IPS-20b (cell line): Measurements from ENCODE around the gene CCDC40.

Experiments used
- H3K27ac ChIP-seq: one replicate; pipeline ENCODE4 v1.5.1; 2013; ENCODE audit warnings: low read length
- H3K27me3 ChIP-seq: 2 replicates; pipeline ENCODE4 v1.6.1; 2013; ENCODE audit warnings: mild to moderate bottlenecking, low read length, inconsistent platforms; ENCODE audit not compliant: insufficient read depth
- H3K36me3 ChIP-seq: 2 replicates; pipeline ENCODE4 v1.6.1; 2013; ENCODE audit warnings: low read depth, mild to moderate bottlenecking, inconsistent platforms, low read length, moderate library complexity; ENCODE audit not compliant: insufficient read depth
- H3K4me1 ChIP-seq: 2 replicates; pipeline ENCODE4 v1.6.1; 2013; ENCODE audit warnings: mild to moderate bottlenecking, control low read depth, inconsistent platforms, low read length, moderate library complexity; ENCODE audit not compliant: insufficient read depth
- H3K4me3 ChIP-seq: 2 replicates; pipeline ENCODE4 v1.5.1; 2013; ENCODE audit warnings: mild to moderate bottlenecking, low read length, inconsistent platforms
- H3K9ac ChIP-seq: 2 replicates; pipeline ENCODE4 v1.6.1; 2013; ENCODE audit warnings: low read depth, mild to moderate bottlenecking, inconsistent platforms, low read length, moderate library complexity
- H3K9me3 ChIP-seq: 2 replicates; pipeline ENCODE4 v1.6.1; 2013; ENCODE audit warnings: mild to moderate bottlenecking, low read depth, low read length, inconsistent platforms; ENCODE audit not compliant: insufficient read depth

Gene CCDC40

DNA sequence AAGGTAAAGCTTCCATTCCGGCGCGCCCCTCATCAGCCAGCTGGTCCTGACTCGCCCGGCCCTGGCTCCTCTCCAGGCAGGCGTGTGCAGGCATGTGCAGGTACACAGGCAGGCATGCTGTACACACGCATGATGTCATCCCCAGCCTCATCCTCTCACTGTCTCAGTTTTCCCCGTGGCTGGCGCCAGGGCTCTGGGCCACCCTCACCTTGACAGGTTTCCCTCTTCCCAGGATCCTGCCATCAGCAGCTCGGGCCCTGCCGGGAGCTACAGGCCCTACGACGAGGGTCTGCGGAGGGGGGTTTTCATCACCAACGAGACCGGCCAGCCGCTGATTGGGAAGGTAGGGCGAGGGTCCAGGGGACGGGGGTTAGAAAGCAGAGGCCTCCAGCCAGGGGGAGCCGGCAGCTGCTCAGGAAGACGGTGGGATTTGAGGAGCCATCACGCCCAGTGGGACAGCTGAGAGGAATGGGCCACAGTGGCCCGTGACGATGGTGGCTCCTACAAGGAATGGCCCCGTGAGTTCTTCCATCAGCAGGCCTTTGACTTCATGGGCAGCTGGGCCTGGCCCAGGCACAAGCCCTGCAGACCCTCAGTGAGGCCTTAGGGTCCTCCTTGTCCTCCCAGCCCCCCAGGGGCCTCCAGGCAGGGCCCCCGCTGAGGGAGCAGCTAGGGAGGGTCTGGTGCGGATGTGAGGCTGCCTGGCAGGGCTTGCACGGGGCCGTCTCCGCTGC, 73.4 kb downstream of the CCDC40 start:
- 0 out of 2 replicates have a peak, but pooled peaks cover 3% of the 10 kb centered on the region for H3K36me3 ChIP-seq
- no peaks in the 10 kb centered on the region for H3K9me3 ChIP-seq
- H3K27ac ChIP-seq: no peak overlapping the region
- no peak overlapping the region for H3K9ac ChIP-seq
- H3K4me3 ChIP-seq: no peak overlapping the region
- H3K4me1 ChIP-seq: peaks cover 7% of the 10 kb centered on the region; the same call in 1 of the 2 replicates
- H3K27me3 ChIP-seq: no peaks in the 10 kb centered on the region

DNA sequence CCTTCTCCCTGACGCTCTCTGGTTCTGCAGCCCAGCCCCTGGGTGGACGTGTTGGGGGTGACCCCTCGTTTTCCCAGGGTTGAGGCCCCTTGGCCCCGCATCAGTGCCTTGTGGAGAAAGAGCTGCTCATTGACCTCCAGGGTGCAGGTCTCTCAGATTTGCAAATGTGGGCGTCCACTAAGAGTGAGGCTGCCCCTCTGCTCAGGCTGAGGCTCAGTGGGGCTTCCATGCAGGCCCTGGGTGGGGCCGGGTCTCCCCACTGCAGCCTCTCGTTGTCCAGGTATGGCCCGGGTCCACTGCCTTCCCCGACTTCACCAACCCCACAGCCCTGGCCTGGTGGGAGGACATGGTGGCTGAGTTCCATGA, 74.0 kb downstream of the CCDC40 start:
- 0 out of 2 replicates have a peak, but pooled peaks cover 3% of the 10 kb centered on the region for H3K36me3 ChIP-seq

DNA sequence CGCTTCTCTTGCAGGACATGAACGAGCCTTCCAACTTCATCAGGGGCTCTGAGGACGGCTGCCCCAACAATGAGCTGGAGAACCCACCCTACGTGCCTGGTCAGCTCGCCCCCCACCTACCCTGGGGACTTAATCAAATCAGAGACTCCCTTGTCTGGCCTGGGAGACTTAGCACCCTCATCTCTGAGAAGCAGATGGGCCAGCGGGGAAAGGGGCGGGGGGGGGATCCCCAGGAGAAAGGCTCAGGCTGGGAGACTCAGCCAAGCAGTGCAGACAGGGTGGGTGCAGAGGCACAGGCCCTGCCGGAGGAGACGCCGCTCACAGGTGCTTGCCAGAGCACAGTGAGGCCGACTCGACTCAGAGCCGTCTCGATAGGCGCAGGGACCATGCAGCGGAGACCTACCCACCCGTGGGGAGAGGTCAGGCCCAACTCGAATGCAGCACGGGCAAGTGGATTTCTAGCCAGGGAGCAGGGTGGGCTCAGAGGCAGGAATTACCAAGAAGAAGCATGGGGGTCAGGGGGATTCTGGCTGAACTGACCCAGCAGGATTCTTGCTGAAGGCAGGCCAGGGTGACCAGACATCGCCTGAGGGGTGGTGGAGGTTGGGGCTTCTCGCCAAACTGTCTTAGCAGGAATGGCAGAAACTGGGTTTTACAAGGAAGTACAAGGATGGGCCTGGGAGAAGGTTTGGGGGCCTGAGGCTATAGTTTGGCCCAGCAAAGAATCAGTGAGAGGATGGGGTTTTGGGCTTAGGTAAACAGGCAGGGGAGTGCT, 74.7 kb downstream of the CCDC40 start:
- no peaks in the 10 kb centered on the region for H3K9me3 ChIP-seq
- H3K4me3 ChIP-seq: no peak overlapping the region
- H3K27ac ChIP-seq: no peak overlapping the region
- H3K4me1 ChIP-seq: peaks cover 7% of the 10 kb centered on the region; the same call in 1 of the 2 replicates
- no peaks in the 10 kb centered on the region for H3K27me3 ChIP-seq
- H3K9ac ChIP-seq: no peak overlapping the region
- H3K36me3 ChIP-seq: 0 out of 2 replicates have a peak, but pooled peaks cover 3% of the 10 kb centered on the region

More for the DNA sequence above, 74.0 kb downstream of the CCDC40 start:
- Histone ChIP-seq H3K27me3 (no peaks in the 10 kb centered on the region), H3K4me3 (no peak overlapping the region), H3K27ac (no peak overlapping the region), H3K4me1 (peaks cover 7% of the 10 kb centered on the region; the same call in 1 of the 2 replicates), H3K9me3 (no peaks in the 10 kb centered on the region), H3K9ac (no peak overlapping the region)

DNA sequence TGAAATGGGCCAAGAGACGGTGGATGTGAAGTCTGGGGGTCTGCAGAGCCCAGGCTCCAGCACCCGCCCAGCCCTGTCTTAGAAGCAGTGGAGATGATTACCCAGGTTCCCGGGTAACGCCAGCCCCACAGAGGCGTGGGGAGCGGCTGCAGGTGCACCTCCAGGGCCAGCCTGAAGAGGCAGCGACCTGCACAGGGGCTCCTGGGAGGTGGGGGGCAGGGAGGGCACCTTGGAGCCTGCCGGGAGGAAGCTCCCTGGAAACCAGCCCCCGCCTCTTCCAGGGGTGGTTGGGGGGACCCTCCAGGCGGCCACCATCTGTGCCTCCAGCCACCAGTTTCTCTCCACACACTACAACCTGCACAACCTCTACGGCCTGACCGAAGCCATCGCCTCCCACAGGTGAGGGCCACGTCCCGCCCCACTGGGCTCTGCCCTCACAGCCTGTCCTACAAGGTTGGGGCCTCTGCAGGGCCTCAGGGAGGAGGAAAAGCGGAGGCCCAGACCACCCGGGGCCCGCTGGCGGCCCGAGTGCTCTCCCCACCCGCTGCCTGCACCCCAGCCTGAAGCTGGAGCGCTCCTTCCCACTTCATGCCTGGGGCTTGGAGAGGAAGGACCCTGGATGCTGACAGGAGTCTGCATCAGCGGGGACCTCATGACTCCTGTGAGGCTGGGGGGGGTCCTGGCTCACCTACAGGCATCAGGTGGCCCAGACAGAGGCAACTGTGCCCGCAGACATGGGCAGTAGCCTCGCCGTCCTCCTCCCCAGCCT, 75.4 kb downstream of the CCDC40 start:
- no peak overlapping the region for H3K27ac ChIP-seq
- peaks cover 7% of the 10 kb centered on the region; the same call in 1 of the 2 replicates for H3K4me1 ChIP-seq
- no peaks in the 10 kb centered on the region for H3K9me3 ChIP-seq
- no peaks in the 10 kb centered on the region for H3K27me3 ChIP-seq
- no peak overlapping the region for H3K4me3 ChIP-seq
- 0 out of 2 replicates have a peak, but pooled peaks cover 3% of the 10 kb centered on the region for H3K36me3 ChIP-seq
- H3K9ac ChIP-seq: no peak overlapping the region

DNA sequence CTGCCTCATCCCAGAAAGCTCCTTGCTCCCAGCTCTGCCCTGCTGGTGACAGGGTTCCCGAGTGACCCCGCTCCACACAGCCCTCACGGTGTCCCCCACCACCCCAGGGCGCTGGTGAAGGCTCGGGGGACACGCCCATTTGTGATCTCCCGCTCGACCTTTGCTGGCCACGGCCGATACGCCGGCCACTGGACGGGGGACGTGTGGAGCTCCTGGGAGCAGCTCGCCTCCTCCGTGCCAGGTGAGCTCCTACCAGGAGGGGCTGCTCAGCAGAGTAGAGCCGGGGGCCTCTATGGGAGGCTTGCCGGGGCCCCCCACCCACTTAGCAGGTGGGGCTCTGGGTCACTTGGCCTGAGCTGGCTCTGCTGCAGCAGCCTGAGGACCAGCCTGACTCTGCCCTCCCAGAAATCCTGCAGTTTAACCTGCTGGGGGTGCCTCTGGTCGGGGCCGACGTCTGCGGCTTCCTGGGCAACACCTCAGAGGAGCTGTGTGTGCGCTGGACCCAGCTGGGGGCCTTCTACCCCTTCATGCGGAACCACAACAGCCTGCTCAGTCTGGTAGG, 76.1 kb downstream of the CCDC40 start:
- H3K4me3 ChIP-seq: no peak overlapping the region
- H3K4me1 ChIP-seq: peaks cover 7% of the 10 kb centered on the region; the same call in 1 of the 2 replicates
- H3K9me3 ChIP-seq: no peaks in the 10 kb centered on the region
- H3K27me3 ChIP-seq: no peaks in the 10 kb centered on the region
- H3K9ac ChIP-seq: no peak overlapping the region
- 0 out of 2 replicates have a peak, but pooled peaks cover 3% of the 10 kb centered on the region for H3K36me3 ChIP-seq
- no peak overlapping the region for H3K27ac ChIP-seq

DNA sequence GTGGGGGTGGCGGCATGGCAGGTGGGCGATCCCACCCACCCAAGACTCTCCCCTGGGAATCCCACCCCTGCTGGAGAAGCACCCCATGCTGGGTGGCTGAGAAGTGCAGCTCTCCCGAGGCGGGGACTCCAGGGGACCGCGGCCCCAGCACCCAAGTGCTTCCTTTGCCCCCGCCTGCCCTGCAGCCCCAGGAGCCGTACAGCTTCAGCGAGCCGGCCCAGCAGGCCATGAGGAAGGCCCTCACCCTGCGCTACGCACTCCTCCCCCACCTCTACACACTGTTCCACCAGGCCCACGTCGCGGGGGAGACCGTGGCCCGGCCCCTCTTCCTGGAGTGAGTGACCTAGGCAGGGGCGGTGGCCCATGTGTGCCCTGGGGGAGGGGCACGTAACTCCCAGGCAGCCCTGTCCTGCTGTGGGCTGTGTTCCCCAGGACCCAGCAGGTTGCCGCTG, 76.6 kb downstream of the CCDC40 start:
- H3K4me3 ChIP-seq: no peak overlapping the region
- H3K9ac ChIP-seq: peak overlapping the region; percentile 48
- H3K27me3 ChIP-seq: no peaks in the 10 kb centered on the region
- H3K4me1 ChIP-seq: peaks cover 7% of the 10 kb centered on the region; the same call in 1 of the 2 replicates
- no peaks in the 10 kb centered on the region for H3K9me3 ChIP-seq
- H3K36me3 ChIP-seq: 0 out of 2 replicates have a peak, but pooled peaks cover 3% of the 10 kb centered on the region
- H3K27ac ChIP-seq: peak overlapping the region; percentile 47

DNA sequence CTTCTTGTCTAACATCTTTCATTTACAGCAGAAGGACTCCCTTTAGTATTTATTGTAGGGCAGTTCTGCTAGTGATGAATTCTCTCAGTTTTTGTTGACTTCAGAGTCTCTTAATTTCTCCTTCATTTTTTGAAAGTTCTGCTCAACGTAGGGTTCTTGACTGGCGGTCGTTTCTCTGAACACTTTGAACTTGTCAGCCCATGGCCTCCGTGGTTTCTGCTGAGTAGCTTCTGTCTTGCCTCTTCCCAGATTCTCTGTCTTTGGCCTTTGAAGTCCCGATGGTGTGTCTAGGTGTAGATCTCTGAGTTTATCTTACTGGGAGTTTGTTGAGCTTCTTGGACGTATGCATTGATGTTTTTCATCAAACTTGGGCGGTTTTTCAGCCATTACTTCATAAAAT, 78.3 kb downstream of the CCDC40 start:
- no peak overlapping the region for H3K9ac ChIP-seq
- no peak overlapping the region for H3K27ac ChIP-seq
- no peak overlapping the region for H3K4me3 ChIP-seq
- no peaks in the 10 kb centered on the region for H3K27me3 ChIP-seq
- no peaks in the 10 kb centered on the region for H3K9me3 ChIP-seq
- peaks cover 7% of the 10 kb centered on the region; the same call in 1 of the 2 replicates for H3K4me1 ChIP-seq
- 0 out of 2 replicates have a peak, but pooled peaks cover 3% of the 10 kb centered on the region for H3K36me3 ChIP-seq

DNA sequence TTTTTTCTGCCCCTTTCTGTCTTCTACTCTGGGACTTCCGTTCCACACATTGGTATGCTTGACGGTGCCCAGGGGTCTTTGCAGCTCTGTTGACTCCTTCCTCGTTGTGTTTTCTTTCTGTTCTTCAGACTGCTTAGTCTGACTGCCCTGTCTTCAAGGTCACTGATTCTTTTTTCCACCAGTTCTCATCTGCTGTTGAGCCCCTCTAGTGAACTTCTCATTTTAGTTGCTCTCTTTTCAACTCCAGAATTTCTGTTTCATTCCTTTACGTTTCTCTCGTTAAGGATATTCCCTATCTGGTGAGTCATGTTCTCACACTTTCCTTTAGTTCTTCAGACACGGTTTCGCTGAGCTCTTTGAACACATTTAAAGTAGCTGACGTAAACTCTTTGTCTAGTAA, 78.7 kb downstream of the CCDC40 start:
- Histone ChIP-seq H3K4me3 (no peak overlapping the region), H3K36me3 (0 out of 2 replicates have a peak, but pooled peaks cover 3% of the 10 kb centered on the region), H3K27ac (no peak overlapping the region), H3K4me1 (peaks cover 7% of the 10 kb centered on the region; the same call in 1 of the 2 replicates), H3K27me3 (no peaks in the 10 kb centered on the region), H3K9me3 (no peaks in the 10 kb centered on the region), H3K9ac (no peak overlapping the region)

DNA sequence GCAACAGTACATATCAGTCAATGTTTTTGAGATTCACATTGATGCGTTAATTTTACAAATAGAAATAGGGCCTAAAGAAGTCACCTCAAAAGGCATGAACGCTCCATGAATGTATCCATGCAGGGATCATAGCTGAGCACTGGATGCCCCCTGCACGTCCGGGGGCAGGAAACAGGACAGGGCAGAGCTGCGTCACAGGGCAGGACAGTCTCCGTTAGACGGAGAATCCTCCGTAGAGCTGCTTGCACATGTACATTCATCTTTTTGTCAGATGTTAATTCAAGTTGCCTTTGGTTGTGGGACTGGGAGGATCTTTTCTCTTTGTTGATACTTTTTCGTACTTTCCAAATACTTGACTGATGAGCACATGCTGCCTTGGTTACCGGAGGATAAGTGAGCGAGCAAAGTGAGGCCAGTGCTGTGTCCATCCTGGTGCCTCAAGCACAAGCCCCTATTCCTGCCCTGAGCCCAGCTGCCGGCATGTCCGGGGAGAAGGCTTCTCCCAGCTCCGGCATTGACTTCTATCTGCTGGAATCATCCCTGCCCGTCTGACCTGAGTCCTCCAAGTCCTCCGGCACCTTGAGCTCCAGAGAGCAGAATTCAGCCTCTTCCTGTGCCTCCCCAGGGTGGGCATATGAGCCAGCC, 80.0 kb downstream of the CCDC40 start:
- no peaks in the 10 kb centered on the region for H3K9me3 ChIP-seq
- no peaks in the 10 kb centered on the region for H3K27me3 ChIP-seq
- H3K4me3 ChIP-seq: no peak overlapping the region
- no peak overlapping the region for H3K9ac ChIP-seq
- H3K27ac ChIP-seq: no peak overlapping the region
- H3K4me1 ChIP-seq: peaks cover 7% of the 10 kb centered on the region; the same call in 1 of the 2 replicates
- H3K36me3 ChIP-seq: 0 out of 2 replicates have a peak, but pooled peaks cover 3% of the 10 kb centered on the region

DNA sequence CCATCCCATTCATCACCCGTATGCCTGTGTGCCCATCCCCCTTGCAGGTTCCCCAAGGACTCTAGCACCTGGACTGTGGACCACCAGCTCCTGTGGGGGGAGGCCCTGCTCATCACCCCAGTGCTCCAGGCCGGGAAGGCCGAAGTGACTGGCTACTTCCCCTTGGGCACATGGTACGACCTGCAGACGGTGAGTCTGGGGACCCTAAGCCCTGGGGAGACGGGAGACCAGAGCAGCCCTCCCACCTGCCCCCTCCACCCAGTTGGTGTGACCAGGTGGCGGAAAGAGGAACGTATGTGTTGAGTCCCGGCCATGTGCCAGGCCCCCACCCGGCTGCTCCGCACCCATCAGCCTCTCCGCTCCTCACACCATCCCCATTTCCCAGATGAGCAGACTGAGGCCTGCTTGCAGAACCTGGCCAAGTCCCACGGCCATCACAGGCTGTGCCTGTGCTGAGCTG, 80.5 kb downstream of the CCDC40 start:
- H3K27ac ChIP-seq: no peak overlapping the region
- 0 out of 2 replicates have a peak, but pooled peaks cover 3% of the 10 kb centered on the region for H3K36me3 ChIP-seq
- no peaks in the 10 kb centered on the region for H3K27me3 ChIP-seq
- no peak overlapping the region for H3K4me3 ChIP-seq
- no peaks in the 10 kb centered on the region for H3K9me3 ChIP-seq
- H3K9ac ChIP-seq: no peak overlapping the region
- H3K4me1 ChIP-seq: peaks cover 7% of the 10 kb centered on the region; the same call in 1 of the 2 replicates
